ENCODE data around the gene MACROD1.

Gene MACROD1

DNA sequence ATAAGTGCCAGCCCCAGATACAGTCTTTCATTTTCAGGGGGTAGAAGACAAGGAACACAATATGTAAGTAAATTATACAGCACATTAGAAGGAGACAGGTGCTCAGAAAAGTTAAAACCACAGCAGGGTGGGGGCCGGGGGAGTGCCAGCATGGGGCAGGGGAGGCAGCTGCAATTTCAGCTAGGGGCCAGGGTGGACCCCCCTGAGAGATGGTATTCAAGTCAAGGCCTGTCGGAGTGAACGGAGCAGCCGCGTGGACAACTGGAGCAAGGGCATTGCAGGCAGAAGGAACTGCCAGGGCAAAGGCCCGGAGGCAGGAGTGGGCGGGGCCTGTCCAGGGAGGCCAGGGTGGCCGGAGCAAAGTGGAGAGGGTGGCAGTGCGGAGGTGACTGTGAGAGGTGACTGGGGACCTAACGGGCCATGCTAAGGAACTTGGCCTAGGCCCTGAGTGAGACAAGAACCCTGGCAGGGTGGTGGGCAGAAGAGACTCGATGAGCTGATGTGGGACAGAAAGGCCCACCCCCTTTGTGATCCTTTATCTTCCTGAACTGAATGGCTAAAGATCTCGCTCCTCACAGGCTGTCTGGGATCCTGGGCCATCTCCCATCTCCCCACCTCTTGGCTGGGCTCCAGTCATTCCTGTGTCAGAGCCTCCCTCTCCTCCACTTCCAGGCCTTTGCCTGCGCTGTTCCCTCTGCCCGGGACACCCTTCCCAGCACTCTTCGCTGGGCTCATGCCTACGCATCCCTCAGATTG, 152.6 kb downstream of the MACROD1 start:
- FAIRE-seq = no peak
- DNase-seq (ENCODE audit: insufficient read length, low spot score) = no peak
- no peak for TF ChIP-seq POLR2A (IDR thresholded peaks at IDR 0.05; ENCODE audit: low read depth, low read length)
- no peak for TF ChIP-seq POU2F2 (IDR thresholded peaks at IDR 0.05; ENCODE audit: low read depth, low read length)
- TF ChIP-seq SPI1 (IDR thresholded peaks at IDR 0.05; ENCODE audit: low read depth, low read length) = no peak
- TF ChIP-seq POLR2AphosphoS5 (IDR thresholded peaks at IDR 0.05; ENCODE audit: low read depth, low read length) = no peak
- no peak for TF ChIP-seq PAX5 (IDR thresholded peaks at IDR 0.05; ENCODE audit: insufficient read depth, low read length, severe bottlenecking)
- TF ChIP-seq TAF1 (IDR thresholded peaks at IDR 0.05; ENCODE audit: low read depth, low read length) = no peak

DNA sequence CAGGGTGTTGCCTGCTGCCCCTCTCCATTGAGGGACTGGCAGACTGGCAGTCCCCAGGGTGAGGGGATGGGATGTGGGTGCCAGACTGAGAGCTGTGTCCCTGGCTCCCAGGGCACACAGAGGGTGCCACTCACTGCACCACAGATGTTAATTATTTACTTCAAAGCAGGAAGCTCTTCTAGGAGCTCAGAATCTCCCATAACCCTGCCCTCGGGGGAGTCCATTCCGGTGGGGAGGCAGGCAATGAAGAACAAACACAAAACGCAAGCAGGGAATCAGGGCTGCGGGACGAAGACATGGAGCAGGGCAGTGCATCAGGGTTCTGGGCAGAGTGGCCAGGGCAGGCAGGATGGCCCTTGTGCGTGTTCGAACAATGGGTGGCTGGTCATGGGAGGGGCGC, 154.5 kb downstream of the MACROD1 start:
- TF ChIP-seq POLR2A (IDR thresholded peaks at IDR 0.05; ENCODE audit: low read depth, low read length) (no peak), PAX5 (IDR thresholded peaks at IDR 0.05; ENCODE audit: insufficient read depth, low read length, severe bottlenecking) (no peak), POU2F2 (IDR thresholded peaks at IDR 0.05; ENCODE audit: low read depth, low read length) (no peak), TAF1 (IDR thresholded peaks at IDR 0.05; ENCODE audit: low read depth, low read length) (no peak), SPI1 (IDR thresholded peaks at IDR 0.05; ENCODE audit: low read depth, low read length) (no peak), POLR2AphosphoS5 (IDR thresholded peaks at IDR 0.05; ENCODE audit: low read depth, low read length) (no peak)
- no peak for DNase-seq (ENCODE audit: insufficient read length, low spot score)
- no peak for FAIRE-seq

DNA sequence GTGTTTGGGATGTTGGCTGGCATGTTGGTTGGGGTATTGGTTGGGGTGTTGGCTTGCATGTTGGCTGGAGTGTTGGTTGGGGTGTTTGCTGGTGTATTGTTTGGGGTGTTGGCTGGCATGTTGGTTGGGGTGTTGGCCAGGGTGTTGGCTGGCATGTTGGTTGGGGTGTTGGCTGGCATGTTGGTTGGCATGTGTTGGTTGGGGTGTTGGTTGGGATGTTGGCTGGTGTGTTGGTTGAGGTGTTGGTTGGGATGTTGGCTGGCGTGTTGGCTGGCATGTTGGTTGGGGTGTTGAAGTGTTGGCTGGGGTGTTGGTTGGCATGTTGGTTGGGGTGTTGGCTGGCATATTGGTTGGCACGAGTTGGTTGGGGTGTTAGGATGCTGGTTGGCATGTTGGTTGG, 155.1 kb downstream of the MACROD1 start:
- no peak for FAIRE-seq
- TF ChIP-seq PAX5 (IDR thresholded peaks at IDR 0.05; ENCODE audit: insufficient read depth, low read length, severe bottlenecking) = no peak
- TF ChIP-seq SPI1 (IDR thresholded peaks at IDR 0.05; ENCODE audit: low read depth, low read length) = no peak
- no peak for TF ChIP-seq TAF1 (IDR thresholded peaks at IDR 0.05; ENCODE audit: low read depth, low read length)
- no peak for TF ChIP-seq POLR2AphosphoS5 (IDR thresholded peaks at IDR 0.05; ENCODE audit: low read depth, low read length)
- no peak for TF ChIP-seq POLR2A (IDR thresholded peaks at IDR 0.05; ENCODE audit: low read depth, low read length)
- TF ChIP-seq POU2F2 (IDR thresholded peaks at IDR 0.05; ENCODE audit: low read depth, low read length) = no peak
- no peak for DNase-seq (ENCODE audit: insufficient read length, low spot score)

DNA sequence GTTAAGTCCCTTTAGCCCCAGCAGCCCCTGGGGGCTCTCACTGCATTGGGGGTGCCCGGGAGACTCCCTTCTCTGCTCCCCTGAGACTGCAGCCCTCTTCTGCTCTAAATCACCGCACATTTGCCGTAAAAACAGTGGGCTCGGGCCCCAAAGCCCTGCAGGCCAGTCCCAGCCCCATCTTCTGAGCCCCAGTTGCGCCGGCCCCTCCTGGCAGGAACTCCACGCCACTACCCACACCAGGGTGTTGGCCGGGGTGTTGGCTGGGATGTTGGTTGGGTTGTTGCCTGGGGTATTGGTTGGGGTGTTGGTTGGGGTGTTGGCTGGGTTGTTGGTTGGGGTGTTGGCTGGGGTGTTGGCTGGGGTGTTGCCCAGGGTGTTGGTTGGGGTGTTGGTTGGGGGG, 156.2 kb downstream of the MACROD1 start:
- TF ChIP-seq POLR2AphosphoS5 (IDR thresholded peaks at IDR 0.05; ENCODE audit: low read depth, low read length) (no peak), POU2F2 (IDR thresholded peaks at IDR 0.05; ENCODE audit: low read depth, low read length) (no peak), TAF1 (IDR thresholded peaks at IDR 0.05; ENCODE audit: low read depth, low read length) (no peak), PAX5 (IDR thresholded peaks at IDR 0.05; ENCODE audit: insufficient read depth, low read length, severe bottlenecking) (no peak), POLR2A (IDR thresholded peaks at IDR 0.05; ENCODE audit: low read depth, low read length) (no peak), SPI1 (IDR thresholded peaks at IDR 0.05; ENCODE audit: low read depth, low read length) (no peak)
- no peak for DNase-seq (ENCODE audit: insufficient read length, low spot score)
- FAIRE-seq = no peak

GRCh38 chr11:64008914-64009633, 156.8 kb downstream of the MACROD1 start:
- TF ChIP-seq POLR2A (IDR thresholded peaks at IDR 0.05; ENCODE audit: low read depth, low read length) (no peak), TAF1 (IDR thresholded peaks at IDR 0.05; ENCODE audit: low read depth, low read length) (no peak), PAX5 (IDR thresholded peaks at IDR 0.05; ENCODE audit: insufficient read depth, low read length, severe bottlenecking) (no peak), POLR2AphosphoS5 (IDR thresholded peaks at IDR 0.05; ENCODE audit: low read depth, low read length) (no peak), POU2F2 (IDR thresholded peaks at IDR 0.05; ENCODE audit: low read depth, low read length) (no peak), SPI1 (IDR thresholded peaks at IDR 0.05; ENCODE audit: low read depth, low read length) (no peak)
- DNase-seq (ENCODE audit: insufficient read length, low spot score) (no peak), FAIRE-seq (no peak)

GRCh38 chr11:64008283-64008913, 157.5 kb downstream of the MACROD1 start:
- no peak for DNase-seq (ENCODE audit: insufficient read length, low spot score)
- FAIRE-seq = no peak
- no peak for TF ChIP-seq SPI1 (IDR thresholded peaks at IDR 0.05; ENCODE audit: low read depth, low read length)
- no peak for TF ChIP-seq POLR2A (IDR thresholded peaks at IDR 0.05; ENCODE audit: low read depth, low read length)
- no peak for TF ChIP-seq POLR2AphosphoS5 (IDR thresholded peaks at IDR 0.05; ENCODE audit: low read depth, low read length)
- TF ChIP-seq TAF1 (IDR thresholded peaks at IDR 0.05; ENCODE audit: low read depth, low read length) = no peak
- no peak for TF ChIP-seq PAX5 (IDR thresholded peaks at IDR 0.05; ENCODE audit: insufficient read depth, low read length, severe bottlenecking)
- TF ChIP-seq POU2F2 (IDR thresholded peaks at IDR 0.05; ENCODE audit: low read depth, low read length) = no peak

DNA sequence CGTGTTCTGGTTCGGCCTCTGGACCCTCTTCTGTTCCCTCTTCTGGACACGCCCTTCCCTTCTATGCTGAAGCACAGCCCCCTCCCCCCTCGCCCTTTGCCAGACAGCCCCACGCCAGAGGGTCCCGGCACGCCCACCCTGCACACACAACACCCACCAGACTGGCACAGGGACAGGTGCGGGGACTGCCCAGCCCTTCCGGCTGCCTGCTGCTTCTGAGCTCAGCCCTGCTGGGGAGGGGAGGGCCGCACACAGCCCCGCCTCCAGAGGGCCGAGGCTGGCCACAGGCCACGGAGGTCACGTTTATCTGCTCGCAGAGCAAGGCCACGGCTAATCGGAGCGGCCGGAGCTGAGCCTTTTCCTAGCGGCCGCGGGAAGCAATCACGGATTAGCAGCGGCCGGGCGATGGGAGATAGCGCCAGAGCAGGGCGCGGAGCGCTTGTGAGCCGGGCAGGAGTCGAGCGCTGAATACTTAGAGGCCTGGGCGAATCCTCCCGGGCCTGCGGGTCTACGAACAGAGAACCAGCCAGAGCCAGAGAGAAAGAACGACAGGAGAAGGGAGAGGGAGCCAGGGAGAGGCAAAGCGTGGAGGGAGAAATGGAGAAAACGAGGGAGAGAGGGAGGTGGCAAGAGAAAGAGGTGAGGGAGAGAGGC, 158.2 kb downstream of the MACROD1 start:
- DNase-seq (ENCODE audit: insufficient read length, low spot score) = no peak
- no peak for TF ChIP-seq POU2F2 (IDR thresholded peaks at IDR 0.05; ENCODE audit: low read depth, low read length)
- no peak for TF ChIP-seq POLR2A (IDR thresholded peaks at IDR 0.05; ENCODE audit: low read depth, low read length)
- no peak for TF ChIP-seq TAF1 (IDR thresholded peaks at IDR 0.05; ENCODE audit: low read depth, low read length)
- no peak for TF ChIP-seq POLR2AphosphoS5 (IDR thresholded peaks at IDR 0.05; ENCODE audit: low read depth, low read length)
- TF ChIP-seq SPI1 (IDR thresholded peaks at IDR 0.05; ENCODE audit: low read depth, low read length) = no peak
- no peak for TF ChIP-seq PAX5 (IDR thresholded peaks at IDR 0.05; ENCODE audit: insufficient read depth, low read length, severe bottlenecking)

GRCh38 chr11:64007160-64007628, 158.7 kb downstream of the MACROD1 start:
- TF ChIP-seq SPI1 (IDR thresholded peaks at IDR 0.05; ENCODE audit: low read depth, low read length) (no peak), TAF1 (IDR thresholded peaks at IDR 0.05; ENCODE audit: low read depth, low read length) (no peak), POU2F2 (IDR thresholded peaks at IDR 0.05; ENCODE audit: low read depth, low read length) (no peak), POLR2A (IDR thresholded peaks at IDR 0.05; ENCODE audit: low read depth, low read length) (no peak), POLR2AphosphoS5 (IDR thresholded peaks at IDR 0.05; ENCODE audit: low read depth, low read length) (no peak), PAX5 (IDR thresholded peaks at IDR 0.05; ENCODE audit: insufficient read depth, low read length, severe bottlenecking) (no peak)
- DNase-seq (ENCODE audit: insufficient read length, low spot score) (no peak), FAIRE-seq (no peak)

More for the DNA sequence above, 158.2 kb downstream of the MACROD1 start:
- no peak for FAIRE-seq
